Measurements from ENCODE around the gene ZNF436. TPM values are rescaled to one million over a fixed set of nuclear protein-coding genes. Genes with fewer than 3 reads are reported as not detected.
A peak's percentile ranks its signal among the peaks of the same experiment; 100 is the strongest.
"Not testable (repeated sequence)": the region's sequence is repeated elsewhere in the genome, so short reads cannot be mapped to it uniquely, and the experiment has no call there.

ZNF436 gene
- total RNA-seq, 4 donors from 2014 or later: 11.2 to 13.3 (median 12.0) TPM

GRCh38 chr1:23384312-23385058, 14.8 kb upstream of the ZNF436 start:
- H3K4me1 ChIP-seq: peaks cover 0 to 19% (median 0%) of the 10 kb centered on the region in 4 donors
- TF ChIP-seq POLR2A (IDR thresholded peaks at IDR 0.05): no peak
- TF ChIP-seq, protein P1, sequence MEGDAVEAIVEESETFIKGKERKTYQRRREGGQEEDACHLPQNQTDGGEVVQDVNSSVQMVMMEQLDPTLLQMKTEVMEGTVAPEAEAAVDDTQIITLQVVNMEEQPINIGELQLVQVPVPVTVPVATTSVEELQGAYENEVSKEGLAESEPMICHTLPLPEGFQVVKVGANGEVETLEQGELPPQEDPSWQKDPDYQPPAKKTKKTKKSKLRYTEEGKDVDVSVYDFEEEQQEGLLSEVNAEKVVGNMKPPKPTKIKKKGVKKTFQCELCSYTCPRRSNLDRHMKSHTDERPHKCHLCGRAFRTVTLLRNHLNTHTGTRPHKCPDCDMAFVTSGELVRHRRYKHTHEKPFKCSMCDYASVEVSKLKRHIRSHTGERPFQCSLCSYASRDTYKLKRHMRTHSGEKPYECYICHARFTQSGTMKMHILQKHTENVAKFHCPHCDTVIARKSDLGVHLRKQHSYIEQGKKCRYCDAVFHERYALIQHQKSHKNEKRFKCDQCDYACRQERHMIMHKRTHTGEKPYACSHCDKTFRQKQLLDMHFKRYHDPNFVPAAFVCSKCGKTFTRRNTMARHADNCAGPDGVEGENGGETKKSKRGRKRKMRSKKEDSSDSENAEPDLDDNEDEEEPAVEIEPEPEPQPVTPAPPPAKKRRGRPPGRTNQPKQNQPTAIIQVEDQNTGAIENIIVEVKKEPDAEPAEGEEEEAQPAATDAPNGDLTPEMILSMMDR (IDR thresholded peaks at IDR 0.05): no peak
- no peak overlapping the region for H3K4me3 ChIP-seq
- no peaks in the 10 kb centered on the region for H3K36me3 ChIP-seq
- no peaks in the 10 kb centered on the region for H3K27me3 ChIP-seq
- H3K9me3 ChIP-seq: no peaks in the 10 kb centered on the region
- H3K27ac ChIP-seq: peak overlapping the region in 2 of 4 donors; percentile 33 to 70
- DNase-seq: peak in 2 of 3 donors; percentile 64 to 76

- H3K36me3 ChIP-seq: no peaks in the 10 kb centered on the region
- peaks cover 0 to 19% (median 0%) of the 10 kb centered on the region in 4 donors for H3K4me1 ChIP-seq
- H3K9me3 ChIP-seq: no peaks in the 10 kb centered on the region
- no peak overlapping the region for H3K4me3 ChIP-seq
- TF ChIP-seq POLR2A (IDR thresholded peaks at IDR 0.05): no peak
- TF ChIP-seq, protein P1 (IDR thresholded peaks at IDR 0.05): no peak
- peak overlapping the region in 2 of 4 donors; percentile 33 to 58 for H3K27ac ChIP-seq
- no peak for DNase-seq
- H3K27me3 ChIP-seq: no peaks in the 10 kb centered on the region
Measured at GRCh38 chr1:23383577-23384311, 14.1 kb upstream of the ZNF436 start.

GRCh38 chr1:23381233-23381885, 11.7 kb upstream of the ZNF436 start:
- H3K36me3 ChIP-seq: no peaks in the 10 kb centered on the region
- H3K27ac ChIP-seq: peak overlapping the region in 2 of 4 donors; percentile 49 to 53
- peaks cover 0 to 35% (median 0%) of the 10 kb centered on the region in 4 donors for H3K4me1 ChIP-seq
- TF ChIP-seq, protein P1 (IDR thresholded peaks at IDR 0.05): no peak
- TF ChIP-seq POLR2A (IDR thresholded peaks at IDR 0.05): peak in 1 of 2 donors; percentile 22
- no peak overlapping the region for H3K4me3 ChIP-seq
- no peaks in the 10 kb centered on the region for H3K27me3 ChIP-seq
- DNase-seq: peak in 1 of 3 donors; percentile 70
- H3K9me3 ChIP-seq: no peaks in the 10 kb centered on the region

GRCh38 chr1:23380719-23381118, 11.1 kb upstream of the ZNF436 start:
- no peak for DNase-seq
- H3K9me3 ChIP-seq: no peaks in the 10 kb centered on the region
- no peaks in the 10 kb centered on the region for H3K36me3 ChIP-seq
- H3K27ac ChIP-seq: peak overlapping the region in 2 of 4 donors; percentile 49 to 53
- peaks cover 0 to 36% (median 0%) of the 10 kb centered on the region in 4 donors for H3K4me1 ChIP-seq
- H3K4me3 ChIP-seq: no peak overlapping the region
- H3K27me3 ChIP-seq: no peaks in the 10 kb centered on the region
- TF ChIP-seq, protein P1 (IDR thresholded peaks at IDR 0.05): no peak
- no peak for TF ChIP-seq POLR2A (IDR thresholded peaks at IDR 0.05)

- peak overlapping the region in 2 of 4 donors; percentile 49 to 53 for H3K27ac ChIP-seq
- not testable (repeated sequence) for H3K4me3 ChIP-seq, DNase-seq, H3K27me3 ChIP-seq, H3K9me3 ChIP-seq, H3K36me3 ChIP-seq
- peaks cover 0 to 32% (median 0%) of the 10 kb centered on the region in 4 donors for H3K4me1 ChIP-seq
Measured at GRCh38 chr1:23380236-23380635, 10.6 kb upstream of the ZNF436 start.

Data from Peyer's patch (tissue), 4 donors.